K562 (cell line): ENCODE measurements around the gene FAM89B. TPM values are rescaled to one million over a fixed set of nuclear protein-coding genes. Genes with fewer than 3 reads are reported as not detected.

Experiments used
- CREM ChIP-seq: IDR thresholded peaks from 2 replicates; pipeline ENCODE4 v1.6.1; 2014; ENCODE audit warnings: antibody characterized with exemption, low read depth
- CXXC5 ChIP-seq: fragments of 250-450 bp; sonication (Bioruptor Pico); IDR thresholded peaks from 2 replicates; pipeline ENCODE4 v1.8.0; 2022; ENCODE audit warnings: inconsistent platforms, mild to moderate bottlenecking, moderate library complexity
- FUS ChIP-seq: fragments of 200-400 bp; formaldehyde crosslinking; optimal IDR thresholded peaks from 2 replicates; pipeline ENCODE3; 2017; ENCODE audit warnings: low read depth, low read length
- GTF2B ChIP-seq: IDR thresholded peaks from 2 replicates; pipeline ENCODE4 v1.6.1; 2011; ENCODE audit not compliant: insufficient read length; ENCODE audit errors: extremely low read depth
- HES1 ChIP-seq: fragments of 450-650 bp; IDR thresholded peaks from 2 replicates; pipeline ENCODE4 v1.6.1; 2016; ENCODE audit warnings: low read depth, mild to moderate bottlenecking, moderate library complexity
- HMBOX1 ChIP-seq: sonication (generic); IDR thresholded peaks from 2 replicates; pipeline ENCODE4 v1.6.1; 2016
- KAT7 ChIP-seq: sonication (generic); formaldehyde crosslinking; IDR thresholded peaks from 2 replicates; pipeline ENCODE4 v1.8.0; 2022; ENCODE audit warnings: missing genetic modification reagents, mild to moderate bottlenecking, borderline replicate concordance
- L3MBTL2 ChIP-seq: fragments of 450-650 bp; IDR thresholded peaks from 2 replicates; pipeline ENCODE4 v1.6.1; 2016; ENCODE audit warnings: mild to moderate bottlenecking, moderate library complexity
- LEF1 ChIP-seq: fragments of 450-650 bp; IDR thresholded peaks from 2 replicates; pipeline ENCODE4 v1.6.1; 2016; ENCODE audit warnings: mild to moderate bottlenecking
- MCM2 ChIP-seq: fragments of 450-650 bp; IDR thresholded peaks from 2 replicates; pipeline ENCODE4 v1.6.1; 2017; ENCODE audit warnings: low read depth, mild to moderate bottlenecking
- POLR2AphosphoS2 ChIP-seq: IDR thresholded peaks from 2 replicates; pipeline ENCODE4 v1.6.1; 2012; ENCODE audit warnings: low read length, improper control_type of control experiment
- YY1 ChIP-seq, 3 experiments: IDR thresholded peaks; 2 replicates each; pipeline ENCODE4 v1.6.1; 2011; ENCODE audit warnings: low read length in 2 of 3, mild to moderate bottlenecking in 2 of 3, moderate library complexity in 2 of 3, borderline replicate concordance in 1 of 3, control low read depth in 1 of 3, low read depth in 1 of 3; ENCODE audit not compliant: insufficient read depth in 3 of 3, insufficient replicate concordance in 2 of 3, control insufficient read depth in 1 of 3, insufficient read length in 1 of 3; ENCODE audit errors: extremely low read depth in 1 of 3
- ZNF146 ChIP-seq: IDR thresholded peaks from one replicate; pipeline ENCODE4 v1.6.1; 2018; ENCODE audit warnings: missing compliant biosample characterization; ENCODE audit not compliant: unreplicated experiment
- ZNF347 ChIP-seq: fragments of 450-650 bp; formaldehyde crosslinking; IDR thresholded peaks from 2 replicates; pipeline ENCODE4 v1.4.0; 2020; ENCODE audit warnings: low read depth, mild to moderate bottlenecking, moderate library complexity
- ZNF444 ChIP-seq: fragments of 250-450 bp; sonication (Bioruptor Pico); IDR thresholded peaks from 2 replicates; pipeline ENCODE4 v1.4.0; 2020; ENCODE audit warnings: mild to moderate bottlenecking, moderate library complexity
- ZNF830 ChIP-seq: fragments of 250-450 bp; sonication (Bioruptor Pico); IDR thresholded peaks from 2 replicates; pipeline ENCODE4 v1.5.0; 2021; ENCODE audit warnings: mild to moderate bottlenecking
- polyA plus RNA-seq, 8 experiments: library from polyadenylated mRNA; depleted of rRNA in 4 of 8; stranded (reverse) in 5 of 8; unstranded in 3 of 8; fragments of >200 nt; fragmentation: Nextera tagmentation in 2 of 8; fragmentation: Illumina TruSeq in 1 of 8; extraction: Ambion mirVana in 2 of 8; extraction: Trizol in 1 of 8; gene quantifications; 2 replicates each; pipeline versions ENCODE4 v1.2.1 to v1.2.3, GENCODE V29; 2011 to 2014; ENCODE audit warnings: inconsistent platforms in 1 of 8, missing spikeins in 1 of 8
- total RNA-seq, 7 experiments: library from RNA; depleted of rRNA in 6 of 7; stranded (reverse); fragments of >200 nt in 6 of 7; fragmentation: Illumina TruSeq in 2 of 7; extraction: Trizol in 2 of 7; gene quantifications; 2 replicates each; pipeline versions ENCODE4 v1.2.1 to v1.2.3, GENCODE V29; 2011 to 2021; ENCODE audit warnings: low replicate concordance in 1 of 7
- TF ChIP-seq, protein P1 (sequence below): sonication (generic); formaldehyde crosslinking; IDR thresholded peaks from 2 replicates; pipeline ENCODE4 v1.8.0; 2022; ENCODE audit warnings: missing genetic modification reagents, mild to moderate bottlenecking, borderline replicate concordance

FAM89B gene
- total and polyA plus RNA-seq, 9 of the 15 experiments (the other 6 are each of a cell fraction or from before 2014, with no cell fraction given), result 0.32 to 27.6 (median 11.9) TPM

GRCh38 chr11:65524741-65525545 is 47.4 kb upstream of the FAM89B start, which contains the start of gene SCYL1 (continued):
- TF ChIP-seq, protein P1, sequence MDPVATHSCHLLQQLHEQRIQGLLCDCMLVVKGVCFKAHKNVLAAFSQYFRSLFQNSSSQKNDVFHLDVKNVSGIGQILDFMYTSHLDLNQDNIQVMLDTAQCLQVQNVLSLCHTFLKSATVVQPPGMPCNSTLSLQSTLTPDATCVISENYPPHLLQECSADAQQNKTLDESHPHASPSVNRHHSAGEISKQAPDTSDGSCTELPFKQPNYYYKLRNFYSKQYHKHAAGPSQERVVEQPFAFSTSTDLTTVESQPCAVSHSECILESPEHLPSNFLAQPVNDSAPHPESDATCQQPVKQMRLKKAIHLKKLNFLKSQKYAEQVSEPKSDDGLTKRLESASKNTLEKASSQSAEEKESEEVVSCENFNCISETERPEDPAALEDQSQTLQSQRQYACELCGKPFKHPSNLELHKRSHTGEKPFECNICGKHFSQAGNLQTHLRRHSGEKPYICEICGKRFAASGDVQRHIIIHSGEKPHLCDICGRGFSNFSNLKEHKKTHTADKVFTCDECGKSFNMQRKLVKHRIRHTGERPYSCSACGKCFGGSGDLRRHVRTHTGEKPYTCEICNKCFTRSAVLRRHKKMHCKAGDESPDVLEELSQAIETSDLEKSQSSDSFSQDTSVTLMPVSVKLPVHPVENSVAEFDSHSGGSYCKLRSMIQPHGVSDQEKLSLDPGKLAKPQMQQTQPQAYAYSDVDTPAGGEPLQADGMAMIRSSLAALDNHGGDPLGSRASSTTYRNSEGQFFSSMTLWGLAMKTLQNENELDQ, result no peak
- TF ChIP-seq KAT7 (CRISPR knock-in tag), result peak; percentile 78; the same call in 1 of the 2 replicates
- TF ChIP-seq POLR2AphosphoS2, result no peak
- peak; percentile 15; the same call in 1 of the 2 replicates for TF ChIP-seq CREM
- no peak for TF ChIP-seq ZNF146 (CRISPR knock-in tag)
- TF ChIP-seq GTF2B, result no peak
- TF ChIP-seq FUS, result no peak
- TF ChIP-seq ZNF830 (CRISPR knock-in tag), result no peak
- no peak for TF ChIP-seq LEF1
- TF ChIP-seq HES1, result no peak
- TF ChIP-seq L3MBTL2, result 0 out of 2 replicates have a peak, but pooled peaks have one; percentile 26
- no peak for TF ChIP-seq ZNF347
- no peak for TF ChIP-seq HMBOX1
- no peak for TF ChIP-seq YY1 (IDR thresholded peaks at IDR 0.05; ENCODE audit: borderline replicate concordance in 1 of 3, control insufficient read depth in 1 of 3, extremely low read depth in 1 of 3, insufficient read depth in 3 of 3, insufficient read length in 1 of 3, insufficient replicate concordance in 2 of 3, low read depth in 1 of 3, low read length in 2 of 3)
- TF ChIP-seq CXXC5 (CRISPR knock-in tag), result peak; percentile 69
- no peak for TF ChIP-seq ZNF444 (CRISPR knock-in tag)
- TF ChIP-seq MCM2, result no peak
- TF ChIP-seq, all 486 proteins: peak for 84
